Tibial nerve (tissue), 4 donors: ENCODE measurements around the gene ASTL. TPM values are rescaled to one million over a fixed set of nuclear protein-coding genes. Genes with fewer than 3 reads are reported as not detected.

ENCODE experiments used
- DNase-seq, 2 donors: peaks; one replicate each; pipeline ENCODE4 v3.0.0-alpha.2; 2019; ENCODE audit warnings: low spot score in 2 of 2
- H3K27ac ChIP-seq, 4 donors: fragments of 200-600 bp; sonication (generic) in 3 of 4; one replicate each; pipeline ENCODE4 v1.5.1; 2017 to 2019; ENCODE audit warnings: mild to moderate bottlenecking in 1 of 4
- H3K27me3 ChIP-seq, 2 donors: fragments of 200-600 bp; sonication (generic) in 1 of 2; one replicate each; pipeline versions ENCODE4 v1.5.1 to v1.6.0; 2017 to 2019
- H3K36me3 ChIP-seq, 3 donors: fragments of 200-600 bp; sonication (generic); one replicate each; pipeline ENCODE4 v1.5.1; 2018 to 2019
- H3K4me1 ChIP-seq, 4 donors: fragments of 200-600 bp; sonication (generic) in 3 of 4; one replicate each; pipeline ENCODE4 v1.5.1; 2017 to 2019
- H3K4me3 ChIP-seq, 4 donors: fragments of 200-600 bp; sonication (generic) in 3 of 4; one replicate each; pipeline ENCODE4 v1.5.1; 2017 to 2019; ENCODE audit warnings: mild to moderate bottlenecking in 1 of 4, moderate library complexity in 1 of 4
- H3K9me3 ChIP-seq, 4 donors: fragments of 200-600 bp; sonication (generic) in 3 of 4; one replicate each; pipeline ENCODE4 v1.5.1; 2017 to 2019
- CTCF ChIP-seq, 5 experiments: fragments of 200-600 bp in 3 of 5; fragments of 450-650 bp in 2 of 5; sonication (generic) in 3 of 5; IDR thresholded peaks; one replicate each; pipeline ENCODE4 v1.5.1; 2016 to 2019; ENCODE audit warnings: antibody characterized with exemption in 5 of 5, mild to moderate bottlenecking in 3 of 5, moderate library complexity in 2 of 5
- EP300 ChIP-seq, 2 donors: sonication (generic); formaldehyde crosslinking; IDR thresholded peaks; one replicate each; pipeline ENCODE4 v1.6.1; 2017; ENCODE audit warnings: antibody characterized with exemption in 2 of 2, mild to moderate bottlenecking in 1 of 2
- POLR2A ChIP-seq, 2 donors: fragments of 450-650 bp; IDR thresholded peaks; one replicate each; pipeline ENCODE4 v1.6.1; 2017; ENCODE audit warnings: antibody characterized with exemption in 2 of 2, mild to moderate bottlenecking in 2 of 2, moderate library complexity in 2 of 2
- WGBS, 2 donors: methylation state at CpG; one replicate each; pipeline ENCODE4 v1.1.5; 2018; 5-methylcytosine and 5-hydroxymethylcytosine counted together
- total RNA-seq, 4 donors: library from RNA; depleted of rRNA; stranded (reverse); fragments of >200 nt; gene quantifications; one replicate each; pipeline ENCODE4 v1.1.0, GENCODE V29; 2016

Gene ASTL
- total RNA-seq, 4 donors from 2014 or later: 0.60 TPM; not detected in 3

- 82 to 83% methylated on average over 15 to 16 of the region's 16 CpGs for WGBS, 2 donors
- no peaks in the 10 kb centered on the region for H3K27me3 ChIP-seq
- H3K4me1 ChIP-seq: peaks cover 0 to 4% (median 0%) of the 10 kb centered on the region in 4 donors
- H3K36me3 ChIP-seq: no peaks in the 10 kb centered on the region
- no peak overlapping the region for H3K27ac ChIP-seq
- no peak for TF ChIP-seq CTCF (IDR thresholded peaks at IDR 0.05)
- no peak for TF ChIP-seq EP300 (IDR thresholded peaks at IDR 0.05)
- no peak for TF ChIP-seq POLR2A (IDR thresholded peaks at IDR 0.05)
- no peak overlapping the region for H3K4me3 ChIP-seq
- peaks cover 0 to under 1% (median 0%) of the 10 kb centered on the region in 4 donors for H3K9me3 ChIP-seq
- DNase-seq: no peak
Measured at GRCh38 chr2:96154506-96155380, 16.4 kb upstream of the ASTL start.

- TF ChIP-seq POLR2A (IDR thresholded peaks at IDR 0.05): no peak
- TF ChIP-seq CTCF (IDR thresholded peaks at IDR 0.05): no peak
- TF ChIP-seq EP300 (IDR thresholded peaks at IDR 0.05): no peak
- no peaks in the 10 kb centered on the region for H3K27me3 ChIP-seq
- H3K4me1 ChIP-seq: peaks cover 0 to 5% (median 0%) of the 10 kb centered on the region in 4 donors
- H3K27ac ChIP-seq: no peak overlapping the region
- 70 to 80% methylated on average over 5 of the region's 7 CpGs for WGBS, 2 donors
- H3K9me3 ChIP-seq: no peaks in the 10 kb centered on the region
- H3K36me3 ChIP-seq: no peaks in the 10 kb centered on the region
- DNase-seq: no peak
- H3K4me3 ChIP-seq: no peak overlapping the region
Measured at GRCh38 chr2:96153991-96154431, 15.7 kb upstream of the ASTL start.

- DNase-seq: no peak
- WGBS, 2 donors: 89 to 90% methylated on average over 7 of the region's 7 CpGs
Measured at GRCh38 chr2:96153291-96153713, 15.0 kb upstream of the ASTL start.

GRCh38 chr2:96152304-96153161, 14.2 kb upstream of the ASTL start:
- no peak for TF ChIP-seq POLR2A (IDR thresholded peaks at IDR 0.05)
- TF ChIP-seq CTCF (IDR thresholded peaks at IDR 0.05): no peak
- TF ChIP-seq EP300 (IDR thresholded peaks at IDR 0.05): no peak
- H3K9me3 ChIP-seq: no peaks in the 10 kb centered on the region
- no peaks in the 10 kb centered on the region for H3K27me3 ChIP-seq
- 77 to 78% methylated on average over 13 of the region's 13 CpGs for WGBS, 2 donors
- H3K4me1 ChIP-seq: peaks cover 0 to 11% (median 0%) of the 10 kb centered on the region in 4 donors
- H3K27ac ChIP-seq: no peak overlapping the region
- H3K4me3 ChIP-seq: no peak overlapping the region
- DNase-seq: no peak
- H3K36me3 ChIP-seq: no peaks in the 10 kb centered on the region

More at GRCh38 chr2:96153291-96153713, 15.0 kb upstream of the ASTL start:
- H3K4me3 ChIP-seq: no peak overlapping the region
- peaks cover 0 to 8% (median 0%) of the 10 kb centered on the region in 4 donors for H3K4me1 ChIP-seq
- H3K27ac ChIP-seq: no peak overlapping the region
- TF ChIP-seq EP300 (IDR thresholded peaks at IDR 0.05) (no peak), POLR2A (IDR thresholded peaks at IDR 0.05) (no peak), CTCF (IDR thresholded peaks at IDR 0.05) (no peak)
- no peaks in the 10 kb centered on the region for H3K27me3 ChIP-seq
- no peaks in the 10 kb centered on the region for H3K36me3 ChIP-seq
- no peaks in the 10 kb centered on the region for H3K9me3 ChIP-seq
